HCT116 (cell line): ENCODE measurements around the gene ADCY1. TPM values are rescaled to one million over a fixed set of nuclear protein-coding genes. Genes with fewer than 3 reads are reported as not detected.

ENCODE experiments used
- ATAC-seq: fragments of 200-7000 bp; cut with Tn5 transposase; 2 replicates; pipeline ENCODE4 v1.9.1; 2020; ENCODE audit warnings: mild to moderate bottlenecking, moderate library complexity
- BruUV-seq: library from RNA; stranded (reverse); fragments of 400-500 nt; replicated peaks from 2 replicates; lab custom pipeline; 2021; lab: Mats Ljungman, UMichigan
- CTCF ChIA-PET: fragments of 300-600 bp; sonication (Branson Sonifier 250); formaldehyde crosslinking; loops from one replicate; lab custom pipeline; 2021; ENCODE audit warnings: antibody characterized with exemption; lab: Charles Lee
- POLR2A ChIA-PET: fragments of 300-600, 350-600 bp; sonication (Branson Sonifier 250); formaldehyde crosslinking; loops from one replicate; lab custom pipeline; 2021; ENCODE audit warnings: antibody characterized with exemption; lab: Charles Lee
- RAD21 ChIA-PET, 2 experiments: fragments of 300-600 bp; sonication (Branson Sonifier 250); formaldehyde crosslinking; loops; one replicate each; lab custom pipeline; 2023; ENCODE audit warnings: low total read pairs in 2 of 2; ENCODE audit not compliant: uncharacterized antibody in 2 of 2, unreplicated experiment in 2 of 2, low non-redundant PET in 1 of 2; lab: Charles Lee
- DNase-seq: peaks from one replicate; pipeline ENCODE4 v3.0.0-alpha.2; 2010; ENCODE audit warnings: low read depth, low spot score
- H2AFZ ChIP-seq: fragments of 200-600 bp; shearing (Covaris generic), sonication (generic); 2 replicates; pipeline ENCODE4 v1.6.1; 2017; ENCODE audit warnings: low read depth, mixed run types, mixed read lengths, antibody characterized with exemption, low read length; ENCODE audit not compliant: poor library complexity, severe bottlenecking
- H3K27ac ChIP-seq: 2 replicates; pipeline ENCODE4 v1.5.1; 2012; ENCODE audit warnings: low read depth, low read length
- H3K27me3 ChIP-seq: fragments of 200-600 bp; sonication (generic); 2 replicates; pipeline ENCODE4 v1.6.1; 2016; ENCODE audit warnings: mixed run types, low read length, mixed read lengths; ENCODE audit not compliant: insufficient read depth
- H3K36me3 ChIP-seq, 2 experiments: fragments of 200-500 bp in 1 of 2; fragments of 200-600 bp in 1 of 2; sonication (Bioruptor generic) in 1 of 2; sonication (generic) in 1 of 2; 2 replicates each; pipeline versions ENCODE4 v1.5.1 to v1.6.1; 2014 to 2016; ENCODE audit warnings: low read length in 2 of 2, inconsistent platforms in 1 of 2, mixed read lengths in 1 of 2, mixed run types in 1 of 2; ENCODE audit not compliant: insufficient read depth in 2 of 2, control insufficient read depth in 1 of 2
- H3K4me1 ChIP-seq, 2 experiments: fragments of 200-600 bp in 1 of 2; sonication (generic) in 1 of 2; 2 replicates each; pipeline versions ENCODE4 v1.5.1 to v1.6.1; 2012 to 2017; ENCODE audit warnings: low read length in 2 of 2, inconsistent platforms in 1 of 2, mild to moderate bottlenecking in 1 of 2, mixed read lengths in 1 of 2, mixed run types in 1 of 2, moderate library complexity in 1 of 2; ENCODE audit not compliant: insufficient read depth in 2 of 2, control insufficient read depth in 1 of 2
- H3K4me2 ChIP-seq: fragments of 200-600 bp; sonication (generic); 2 replicates; pipeline ENCODE4 v1.6.1; 2017; ENCODE audit warnings: mixed run types, low read length, mixed read lengths
- H3K4me3 ChIP-seq, 2 experiments: fragments of 200-600 bp in 1 of 2; sonication (generic) in 1 of 2; replicated peaks in 1 of 2; 2 replicates each; pipeline ENCODE4 v1.5.1; 2011 to 2016; ENCODE audit warnings: low read length in 2 of 2, control low read depth in 1 of 2, low read depth in 1 of 2, mild to moderate bottlenecking in 1 of 2, mixed read lengths in 1 of 2, mixed run types in 1 of 2
- H3K79me2 ChIP-seq: fragments of 200-600 bp; sonication (generic); 2 replicates; pipeline ENCODE4 v1.6.1; 2017; ENCODE audit warnings: mild to moderate bottlenecking, mixed run types, low read length, moderate library complexity, mixed read lengths; ENCODE audit not compliant: insufficient read depth
- H3K9ac ChIP-seq: fragments of 200-600 bp; sonication (generic); 2 replicates; pipeline ENCODE4 v1.6.1; 2016; ENCODE audit warnings: low read length, mixed read lengths
- H3K9me2 ChIP-seq: fragments of 200-600 bp; sonication (generic), shearing (Covaris generic); 2 replicates; pipeline ENCODE4 v1.6.1; 2017; ENCODE audit warnings: mixed run types, mild to moderate bottlenecking, moderate library complexity; ENCODE audit not compliant: insufficient read depth
- H3K9me3 ChIP-seq, 2 experiments: fragments of 200-500 bp in 1 of 2; fragments of 200-600 bp in 1 of 2; sonication (Bioruptor generic) in 1 of 2; sonication (generic) in 1 of 2; 2 replicates each; pipeline ENCODE4 v1.6.1; 2014 to 2017; ENCODE audit warnings: low read length in 2 of 2, mixed read lengths in 2 of 2, inconsistent platforms in 1 of 2, low read depth in 1 of 2, mild to moderate bottlenecking in 1 of 2, mixed run types in 1 of 2, moderate library complexity in 1 of 2; ENCODE audit not compliant: control insufficient read depth in 1 of 2, insufficient read depth in 1 of 2
- H4K20me1 ChIP-seq: fragments of 200-600 bp; sonication (generic), shearing (Covaris generic); 2 replicates; pipeline ENCODE4 v1.6.1; 2017; ENCODE audit warnings: mixed run types, mild to moderate bottlenecking, moderate library complexity; ENCODE audit not compliant: insufficient read depth
- EGR1 ChIP-seq: IDR thresholded peaks from 2 replicates; pipeline ENCODE4 v1.6.1; 2012; ENCODE audit warnings: low read depth
- FOSL1 ChIP-seq: IDR thresholded peaks from 2 replicates; pipeline ENCODE4 v1.6.1; 2012; ENCODE audit warnings: low read depth
- JUND ChIP-seq: IDR thresholded peaks from 2 replicates; pipeline ENCODE4 v1.6.1; 2012
- POLR2A ChIP-seq: IDR thresholded peaks from 2 replicates; pipeline ENCODE4 v1.7.0; 2011; ENCODE audit warnings: borderline replicate concordance; ENCODE audit not compliant: insufficient read depth, insufficient read length; ENCODE audit errors: extremely low read depth
- POLR2AphosphoS5 ChIP-seq: IDR thresholded peaks from 2 replicates; pipeline ENCODE4 v1.6.1; 2011; ENCODE audit warnings: mild to moderate bottlenecking, low read depth, low read length, moderate library complexity
- RAD21 ChIP-seq: IDR thresholded peaks from 2 replicates; pipeline ENCODE4 v1.6.1; 2012; ENCODE audit warnings: low read depth, mild to moderate bottlenecking
- SIN3A ChIP-seq: IDR thresholded peaks from 2 replicates; pipeline ENCODE4 v1.6.1; 2012; ENCODE audit warnings: low read depth
- TCF7L2 ChIP-seq: IDR thresholded peaks from 2 replicates; pipeline ENCODE4 v1.7.0; 2011; ENCODE audit warnings: borderline replicate concordance, inconsistent platforms; ENCODE audit not compliant: insufficient read depth, insufficient read length; ENCODE audit errors: extremely low read depth
- ZFX ChIP-seq: fragments of 450-650 bp; IDR thresholded peaks from 2 replicates; pipeline ENCODE4 v1.6.1; 2017
- ZNF274 ChIP-seq: fragments of 200-500 bp; sonication (Bioruptor generic); IDR thresholded peaks from 2 replicates; pipeline ENCODE4 v1.6.1; 2014; ENCODE audit warnings: mild to moderate bottlenecking, low read depth, low read length, inconsistent platforms
- intact Hi-C: fragments of 100-400 bp; cut with micrococcal nuclease; formaldehyde crosslinking; loops from 2 replicates; pipeline ENCODE4 v1.10.0; 2022
- total RNA-seq: library from RNA; stranded (reverse); gene quantifications from one replicate; pipeline ENCODE4 v1.2.1, GENCODE V29; 2021; ENCODE audit not compliant: unreplicated experiment
- TF ChIP-seq, protein P1 (sequence below): IDR thresholded peaks from 2 replicates; pipeline ENCODE4 v1.6.1; 2011; ENCODE audit warnings: mild to moderate bottlenecking, low read length, moderate library complexity; ENCODE audit not compliant: insufficient replicate concordance; ENCODE audit errors: extremely low read depth
- TF ChIP-seq, protein P2 (sequence below): IDR thresholded peaks from 2 replicates; pipeline ENCODE4 v1.6.1; 2012
- TF ChIP-seq, protein P3 (sequence below): IDR thresholded peaks from 2 replicates; pipeline ENCODE4 v1.6.1; 2012; ENCODE audit warnings: low read depth

The ADCY1 gene
- total RNA-seq, 1 experiment from 2014 or later, result 0.05 TPM

- Histone ChIP-seq H4K20me1 (no peaks in the 10 kb centered on the region), H3K27me3 (peaks cover 43% of the 10 kb centered on the region), H3K9me3 (no peaks in the 10 kb centered on the region), H3K27ac (no peak overlapping the region), H3K36me3 (no peaks in the 10 kb centered on the region), H3K4me2 (no peak overlapping the region), H3K79me2 (no peaks in the 10 kb centered on the region)
- POLR2A ChIA-PET, result no interaction called here
- BruUV-seq, result no TSS peak
- RAD21 ChIA-PET, result no interaction called here
- no peak for DNase-seq
- TF ChIP-seq RAD21 (no peak), FOSL1 (no peak), JUND (no peak), ZNF274 (no peak), TCF7L2 (no peak), POLR2AphosphoS5 (no peak), POLR2A (no peak), EGR1 (no peak), ZFX (no peak), SIN3A (no peak)
- TF ChIP-seq, protein P1, sequence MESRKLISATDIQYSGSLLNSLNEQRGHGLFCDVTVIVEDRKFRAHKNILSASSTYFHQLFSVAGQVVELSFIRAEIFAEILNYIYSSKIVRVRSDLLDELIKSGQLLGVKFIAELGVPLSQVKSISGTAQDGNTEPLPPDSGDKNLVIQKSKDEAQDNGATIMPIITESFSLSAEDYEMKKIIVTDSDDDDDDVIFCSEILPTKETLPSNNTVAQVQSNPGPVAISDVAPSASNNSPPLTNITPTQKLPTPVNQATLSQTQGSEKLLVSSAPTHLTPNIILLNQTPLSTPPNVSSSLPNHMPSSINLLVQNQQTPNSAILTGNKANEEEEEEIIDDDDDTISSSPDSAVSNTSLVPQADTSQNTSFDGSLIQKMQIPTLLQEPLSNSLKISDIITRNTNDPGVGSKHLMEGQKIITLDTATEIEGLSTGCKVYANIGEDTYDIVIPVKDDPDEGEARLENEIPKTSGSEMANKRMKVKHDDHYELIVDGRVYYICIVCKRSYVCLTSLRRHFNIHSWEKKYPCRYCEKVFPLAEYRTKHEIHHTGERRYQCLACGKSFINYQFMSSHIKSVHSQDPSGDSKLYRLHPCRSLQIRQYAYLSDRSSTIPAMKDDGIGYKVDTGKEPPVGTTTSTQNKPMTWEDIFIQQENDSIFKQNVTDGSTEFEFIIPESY, result no peak
- TF ChIP-seq, protein P2, sequence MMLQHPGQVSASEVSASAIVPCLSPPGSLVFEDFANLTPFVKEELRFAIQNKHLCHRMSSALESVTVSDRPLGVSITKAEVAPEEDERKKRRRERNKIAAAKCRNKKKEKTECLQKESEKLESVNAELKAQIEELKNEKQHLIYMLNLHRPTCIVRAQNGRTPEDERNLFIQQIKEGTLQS, result no peak
- TF ChIP-seq, protein P3, sequence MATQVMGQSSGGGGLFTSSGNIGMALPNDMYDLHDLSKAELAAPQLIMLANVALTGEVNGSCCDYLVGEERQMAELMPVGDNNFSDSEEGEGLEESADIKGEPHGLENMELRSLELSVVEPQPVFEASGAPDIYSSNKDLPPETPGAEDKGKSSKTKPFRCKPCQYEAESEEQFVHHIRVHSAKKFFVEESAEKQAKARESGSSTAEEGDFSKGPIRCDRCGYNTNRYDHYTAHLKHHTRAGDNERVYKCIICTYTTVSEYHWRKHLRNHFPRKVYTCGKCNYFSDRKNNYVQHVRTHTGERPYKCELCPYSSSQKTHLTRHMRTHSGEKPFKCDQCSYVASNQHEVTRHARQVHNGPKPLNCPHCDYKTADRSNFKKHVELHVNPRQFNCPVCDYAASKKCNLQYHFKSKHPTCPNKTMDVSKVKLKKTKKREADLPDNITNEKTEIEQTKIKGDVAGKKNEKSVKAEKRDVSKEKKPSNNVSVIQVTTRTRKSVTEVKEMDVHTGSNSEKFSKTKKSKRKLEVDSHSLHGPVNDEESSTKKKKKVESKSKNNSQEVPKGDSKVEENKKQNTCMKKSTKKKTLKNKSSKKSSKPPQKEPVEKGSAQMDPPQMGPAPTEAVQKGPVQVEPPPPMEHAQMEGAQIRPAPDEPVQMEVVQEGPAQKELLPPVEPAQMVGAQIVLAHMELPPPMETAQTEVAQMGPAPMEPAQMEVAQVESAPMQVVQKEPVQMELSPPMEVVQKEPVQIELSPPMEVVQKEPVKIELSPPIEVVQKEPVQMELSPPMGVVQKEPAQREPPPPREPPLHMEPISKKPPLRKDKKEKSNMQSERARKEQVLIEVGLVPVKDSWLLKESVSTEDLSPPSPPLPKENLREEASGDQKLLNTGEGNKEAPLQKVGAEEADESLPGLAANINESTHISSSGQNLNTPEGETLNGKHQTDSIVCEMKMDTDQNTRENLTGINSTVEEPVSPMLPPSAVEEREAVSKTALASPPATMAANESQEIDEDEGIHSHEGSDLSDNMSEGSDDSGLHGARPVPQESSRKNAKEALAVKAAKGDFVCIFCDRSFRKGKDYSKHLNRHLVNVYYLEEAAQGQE, result no peak
- TF ChIP-seq, all 23 proteins: peak for 0
- no peaks in the 10 kb centered on the region for H3K4me1 ChIP-seq
- H3K9me2 ChIP-seq, result no peaks in the 10 kb centered on the region
- no peak for ATAC-seq
- intact Hi-C loops, result no loop called here
- H3K9ac ChIP-seq, result no peak overlapping the region
- no peak overlapping the region for H2AFZ ChIP-seq
- CTCF ChIA-PET, result no interaction called here
- H3K4me3 ChIP-seq, result no peak overlapping the region
Observed at GRCh38 chr7:45573204-45573603, 964 bp upstream of the ADCY1 start.
